Glutamatergic neuron (in vitro differentiated cells): ENCODE results near the gene ESRP2. TPM values are rescaled to one million over a fixed set of nuclear protein-coding genes. Genes with fewer than 3 reads are reported as not detected.

Experiments used
- DNase-seq: peaks from one replicate; pipeline ENCODE4 v3.0.0; 2022
- H3K27ac Mint-ChIP-seq: one replicate; pipeline ENCODE4 v1.8.0; 2020; ENCODE audit warnings: mild to moderate bottlenecking, mixed read lengths, inconsistent platforms; ENCODE audit not compliant: unreplicated experiment
- H3K27me3 Mint-ChIP-seq: one replicate; pipeline ENCODE4 v1.8.0; 2020; ENCODE audit warnings: mild to moderate bottlenecking, moderate library complexity, mixed read lengths, inconsistent platforms; ENCODE audit not compliant: unreplicated experiment
- H3K36me3 Mint-ChIP-seq: one replicate; pipeline ENCODE4 v1.8.0; 2020; ENCODE audit warnings: mild to moderate bottlenecking, mixed read lengths, inconsistent platforms; ENCODE audit not compliant: unreplicated experiment
- H3K4me1 Mint-ChIP-seq: one replicate; pipeline ENCODE4 v1.8.0; 2020; ENCODE audit warnings: mild to moderate bottlenecking, low read depth, mixed read lengths, inconsistent platforms; ENCODE audit not compliant: unreplicated experiment
- H3K4me3 Mint-ChIP-seq: one replicate; pipeline ENCODE4 v1.8.0; 2020; ENCODE audit warnings: mild to moderate bottlenecking, mixed read lengths, inconsistent platforms; ENCODE audit not compliant: unreplicated experiment
- H3K9me3 Mint-ChIP-seq: one replicate; pipeline ENCODE4 v1.8.0; 2020; ENCODE audit warnings: mild to moderate bottlenecking, moderate library complexity, mixed read lengths, inconsistent platforms; ENCODE audit not compliant: unreplicated experiment
- CTCF ChIP-seq: fragments of 200-600 bp; sonication (generic); IDR thresholded peaks from one replicate; pipeline ENCODE4 v1.5.0; 2021; ENCODE audit not compliant: partially characterized antibody, unreplicated experiment
- total RNA-seq: library from RNA; stranded (reverse); fragmentation: NEBNext Ultra II Directional; extraction: Animal tissue kit (Norgen Biotek cat#: 25700); gene quantifications from one replicate; pipeline ENCODE4 v1.2.1, GENCODE V29; 2021; ENCODE audit not compliant: unreplicated experiment

The ESRP2 gene
- total RNA-seq, 1 donor from 2014 or later: not detected

GRCh38 chr16:68214726-68215125 lies 21.2 kb downstream of the ESRP2 start:
- Mint-ChIP-seq H3K4me3 (no peak overlapping the region), H3K9me3 (no peaks in the 10 kb centered on the region), H3K27ac (no peak overlapping the region), H3K4me1 (no peaks in the 10 kb centered on the region), H3K27me3 (no peaks in the 10 kb centered on the region), H3K36me3 (no peaks in the 10 kb centered on the region)
- no peak for DNase-seq
- no peak for TF ChIP-seq CTCF

GRCh38 chr16:68206245-68206644 lies 29.7 kb downstream of the ESRP2 start:
- Mint-ChIP-seq H3K4me3 (no peak overlapping the region), H3K4me1 (peaks cover 4% of the 10 kb centered on the region), H3K27ac (no peak overlapping the region), H3K36me3 (no peaks in the 10 kb centered on the region), H3K27me3 (no peaks in the 10 kb centered on the region), H3K9me3 (no peaks in the 10 kb centered on the region)
- no peak for DNase-seq
- TF ChIP-seq CTCF: no peak

- no peak for TF ChIP-seq CTCF
- Mint-ChIP-seq H3K4me3 (no peak overlapping the region), H3K36me3 (no peaks in the 10 kb centered on the region), H3K4me1 (peaks cover 4% of the 10 kb centered on the region), H3K27ac (peak overlapping the region; percentile 84), H3K27me3 (no peaks in the 10 kb centered on the region), H3K9me3 (no peaks in the 10 kb centered on the region)
- DNase-seq: no peak
These were observed 33.8 kb downstream of the ESRP2 start for GRCh38 chr16:68202091-68202519.

- TF ChIP-seq CTCF: no peak
- no peak for DNase-seq
- Mint-ChIP-seq H3K4me1 (peaks cover 4% of the 10 kb centered on the region), H3K27ac (no peak overlapping the region), H3K4me3 (no peak overlapping the region), H3K27me3 (no peaks in the 10 kb centered on the region), H3K9me3 (no peaks in the 10 kb centered on the region), H3K36me3 (no peaks in the 10 kb centered on the region)
These were observed 35.7 kb downstream of the ESRP2 start for GRCh38 chr16:68200088-68200783.

- H3K27me3 Mint-ChIP-seq: no peaks in the 10 kb centered on the region
- H3K36me3 Mint-ChIP-seq: no peaks in the 10 kb centered on the region
- TF ChIP-seq CTCF: no peak
- H3K9me3 Mint-ChIP-seq: no peaks in the 10 kb centered on the region
- H3K27ac Mint-ChIP-seq: no peak overlapping the region
- no peak overlapping the region for H3K4me3 Mint-ChIP-seq
- H3K4me1 Mint-ChIP-seq: peaks cover 4% of the 10 kb centered on the region
- DNase-seq: no peak
These were observed 38.7 kb downstream of the ESRP2 start for GRCh38 chr16:68197250-68197649.
